PC-3 (cell line): ENCODE results near the gene C15orf40. TPM values are rescaled to one million over a fixed set of nuclear protein-coding genes. Genes with fewer than 3 reads are reported as not detected.

ENCODE experiments used
- ATAC-seq: fragments of 200-7000 bp; cut with Tn5 transposase; 2 replicates; pipeline ENCODE4 v1.9.1; 2020; ENCODE audit warnings: mild to moderate bottlenecking, moderate library complexity
- BruUV-seq: library from RNA; stranded (reverse); fragments of 400-500 nt; replicated peaks from 2 replicates; lab custom pipeline; 2021; lab: Mats Ljungman, UMichigan
- CTCF ChIA-PET: fragments of 300-600 bp; sonication (Branson Sonifier 250); formaldehyde crosslinking; loops from one replicate; lab custom pipeline; 2022; ENCODE audit warnings: antibody characterized with exemption; lab: Charles Lee
- POLR2A ChIA-PET: fragments of 300-600 bp; sonication (Branson Sonifier 250); formaldehyde crosslinking; loops from one replicate; lab custom pipeline; 2022; ENCODE audit warnings: antibody characterized with exemption; ENCODE audit not compliant: unreplicated experiment; lab: Charles Lee
- DNase-seq: peaks from one replicate; pipeline ENCODE4 v3.0.0-alpha.2; 2015
- H2AFZ ChIP-seq: fragments of 300-600 bp; sonication (generic); 2 replicates; pipeline ENCODE4 v1.6.0; 2016; ENCODE audit warnings: antibody characterized with exemption, low read length
- H3F3A ChIP-seq: fragments of 300-600 bp; sonication (generic); one replicate; pipeline ENCODE4 v1.6.0; 2017; ENCODE audit warnings: antibody characterized with exemption, low read length, control low read depth, mild to moderate bottlenecking; ENCODE audit not compliant: unreplicated experiment
- H3K27ac ChIP-seq: fragments of 300-600 bp; sonication (generic); 2 replicates; pipeline ENCODE4 v1.5.1; 2016; ENCODE audit warnings: mild to moderate bottlenecking, low read length
- H3K27me3 ChIP-seq: fragments of 300-600 bp; sonication (generic); 2 replicates; pipeline ENCODE4 v1.6.1; 2016; ENCODE audit warnings: low read length, mixed read lengths
- H3K36me3 ChIP-seq: fragments of 300-600 bp; sonication (generic); 2 replicates; pipeline ENCODE4 v1.6.1; 2016; ENCODE audit warnings: low read depth, mixed run types, low read length, mixed read lengths
- H3K4me1 ChIP-seq: fragments of 300-600 bp; sonication (generic); 2 replicates; pipeline ENCODE4 v1.5.1; 2016; ENCODE audit warnings: low read length; ENCODE audit not compliant: insufficient read depth
- H3K4me2 ChIP-seq: fragments of 300-600 bp; sonication (generic); 2 replicates; pipeline ENCODE4 v1.6.0; 2016; ENCODE audit warnings: low read length
- H3K4me3 ChIP-seq: fragments of 300-600 bp; sonication (generic); 2 replicates; pipeline ENCODE4 v1.5.1; 2016; ENCODE audit warnings: mild to moderate bottlenecking, low read length, mixed read lengths
- H3K79me2 ChIP-seq: fragments of 300-600 bp; sonication (generic); 2 replicates; pipeline ENCODE4 v1.6.1; 2017; ENCODE audit warnings: low read length, mixed read lengths
- H3K9ac ChIP-seq: fragments of 300-600 bp; sonication (generic); 2 replicates; pipeline ENCODE4 v1.6.0; 2016; ENCODE audit warnings: mild to moderate bottlenecking, low read length
- H3K9me2 ChIP-seq: fragments of 300-600 bp; sonication (generic); replicated peaks from 2 replicates; pipeline ENCODE4 v1.6.1; 2016; ENCODE audit warnings: mixed run types, low read length, mixed read lengths
- H3K9me3 ChIP-seq: fragments of 300-600 bp; sonication (generic); 2 replicates; pipeline ENCODE4 v1.6.1; 2016; ENCODE audit warnings: low read length, mixed read lengths
- H4K20me1 ChIP-seq: fragments of 300-600 bp; sonication (generic); 2 replicates; pipeline ENCODE4 v1.6.1; 2016; ENCODE audit warnings: low read length, mixed read lengths
- CTCF ChIP-seq: fragments of 300-600 bp; sonication (generic); conservative IDR thresholded peaks from 2 replicates; pipeline ENCODE4 v1.5.1; 2017; ENCODE audit warnings: antibody characterized with exemption, low read depth, mild to moderate bottlenecking, low read length
- EZH2 ChIP-seq: fragments of 300-600 bp; sonication (generic); IDR thresholded peaks from one replicate; pipeline ENCODE4 v1.6.1; 2017; ENCODE audit warnings: antibody characterized with exemption, mild to moderate bottlenecking, low read length; ENCODE audit not compliant: unreplicated experiment
- EZH2phosphoT487 ChIP-seq: fragments of 300-600 bp; sonication (generic); IDR thresholded peaks from 2 replicates; pipeline ENCODE4 v1.6.1; 2018; ENCODE audit warnings: mild to moderate bottlenecking, antibody characterized with exemption, low read length, borderline replicate concordance
- intact Hi-C: fragments of 100-400 bp; cut with micrococcal nuclease; formaldehyde crosslinking; loops from 2 replicates; pipeline ENCODE4 v1.9.0; 2023
- total RNA-seq: library from RNA; depleted of rRNA; stranded (reverse); fragments of >200 nt; gene quantifications from 2 replicates; pipeline ENCODE4 v1.2.3, GENCODE V29; 2014

C15orf40 gene
- total RNA-seq, 1 experiment from 2014 or later, result 25.8 TPM

DNA sequence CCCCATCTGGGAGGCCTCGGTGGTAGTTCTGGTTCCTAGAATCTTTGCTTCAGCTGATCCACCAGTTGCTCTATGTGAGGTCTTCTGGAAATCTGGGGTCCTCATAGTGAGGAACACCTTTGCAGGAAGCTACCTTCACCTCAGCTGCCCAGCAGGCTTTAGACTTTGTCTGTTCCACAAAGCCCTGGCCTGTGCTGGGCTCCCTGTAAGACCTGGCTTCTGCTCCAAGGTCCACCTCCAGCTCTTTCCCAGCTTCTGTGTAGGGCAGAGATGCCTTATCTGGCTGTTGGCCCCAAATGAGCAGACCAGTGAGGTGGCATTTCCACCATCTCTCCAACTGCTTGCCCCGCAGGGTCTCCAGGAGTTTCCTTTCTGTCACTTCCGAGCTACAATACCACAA, 50.7 kb downstream of the C15orf40 start:
- ATAC-seq (no peak), DNase-seq (no peak)
- Histone ChIP-seq H4K20me1 (no peaks in the 10 kb centered on the region), H3K79me2 (no peaks in the 10 kb centered on the region), H3K4me3 (no peak overlapping the region), H2AFZ (no peak overlapping the region), H3K9me2 (no peaks in the 10 kb centered on the region), H3K9ac (no peak overlapping the region), H3K4me1 (no peaks in the 10 kb centered on the region), H3K36me3 (no peaks in the 10 kb centered on the region), H3K27ac (no peak overlapping the region), H3F3A (no peaks in the 10 kb centered on the region), H3K27me3 (no peaks in the 10 kb centered on the region), H3K9me3 (no peaks in the 10 kb centered on the region), H3K4me2 (no peak overlapping the region)
- POLR2A ChIA-PET, result no interaction called here
- intact Hi-C loops, result no loop called here
- CTCF ChIA-PET, result no interaction called here
- TF ChIP-seq CTCF (no peak), EZH2phosphoT487 (no peak), EZH2 (no peak)
- BruUV-seq, result no TSS peak

- Histone ChIP-seq H3K4me1 (no peaks in the 10 kb centered on the region), H3K4me3 (no peak overlapping the region), H3K27me3 (no peaks in the 10 kb centered on the region), H4K20me1 (no peaks in the 10 kb centered on the region), H3K27ac (no peak overlapping the region), H3K36me3 (no peaks in the 10 kb centered on the region), H3K9me2 (no peaks in the 10 kb centered on the region), H3K79me2 (no peaks in the 10 kb centered on the region), H3K9ac (no peak overlapping the region), H2AFZ (no peak overlapping the region), H3F3A (no peaks in the 10 kb centered on the region), H3K9me3 (no peaks in the 10 kb centered on the region), H3K4me2 (no peak overlapping the region)
- ChIA-PET CTCF (no interaction called here), POLR2A (no interaction called here)
- no peak for TF ChIP-seq CTCF
- TF ChIP-seq EZH2, result no peak
- TF ChIP-seq EZH2phosphoT487, result no peak
- no TSS peak for BruUV-seq
- DNase-seq (no peak), ATAC-seq (no peak)
- intact Hi-C loops, result no loop called here
These were observed 52.0 kb downstream of the C15orf40 start for GRCh38 chr15:82959423-82959822.

DNA sequence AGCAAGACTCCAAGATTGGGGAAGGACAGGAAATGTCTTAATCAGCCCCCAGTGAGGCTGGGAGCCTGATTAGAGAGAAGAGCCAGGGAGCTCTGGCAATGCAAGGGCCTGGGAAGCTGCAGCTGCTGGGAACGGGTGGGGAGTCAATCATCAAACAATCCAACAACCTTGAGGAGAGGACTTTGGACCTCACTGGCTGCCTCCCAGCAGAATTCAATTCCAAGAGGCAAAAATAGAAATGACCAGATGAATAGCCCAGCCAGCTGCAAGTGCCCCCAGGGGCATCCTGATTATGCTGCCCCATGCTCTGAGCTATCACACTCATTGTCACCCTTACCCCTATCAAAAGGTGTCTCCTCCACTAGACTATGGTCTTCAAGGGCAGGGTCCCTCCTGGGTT, 52.8 kb downstream of the C15orf40 start:
- Histone ChIP-seq H3K4me1 (no peaks in the 10 kb centered on the region), H2AFZ (no peak overlapping the region), H3F3A (no peaks in the 10 kb centered on the region), H3K27me3 (no peaks in the 10 kb centered on the region), H4K20me1 (no peaks in the 10 kb centered on the region), H3K4me3 (no peak overlapping the region), H3K4me2 (no peak overlapping the region), H3K79me2 (no peaks in the 10 kb centered on the region), H3K9me3 (no peaks in the 10 kb centered on the region), H3K27ac (no peak overlapping the region), H3K9me2 (no peaks in the 10 kb centered on the region), H3K9ac (no peak overlapping the region), H3K36me3 (no peaks in the 10 kb centered on the region)
- TF ChIP-seq EZH2phosphoT487, result no peak
- TF ChIP-seq CTCF, result no peak
- no peak for TF ChIP-seq EZH2
- intact Hi-C loops, result no loop called here
- ChIA-PET POLR2A (no interaction called here), CTCF (no interaction called here)
- no TSS peak for BruUV-seq
- no peak for DNase-seq
- no peak for ATAC-seq
